OCI-LY1 (cell line): ENCODE data around the gene IFIT1B.

Experiments
- EZH2 ChIP-seq: fragments of 200-600 bp; sonication (generic), shearing (Covaris generic); IDR thresholded peaks from 2 replicates; pipeline ENCODE4 v1.8.0; 2017; ENCODE audit warnings: borderline replicate concordance, mixed run types, mild to moderate bottlenecking, antibody characterized with exemption, low read length, moderate library complexity, mixed read lengths
- TF ChIP-seq, protein P1 (sequence below): fragments of 200-600 bp; sonication (generic), shearing (Covaris generic); IDR thresholded peaks from 2 replicates; pipeline ENCODE4 v1.5.1; 2017; ENCODE audit warnings: mild to moderate bottlenecking, antibody characterized with exemption, low read length, moderate library complexity, mixed read lengths

DNA sequence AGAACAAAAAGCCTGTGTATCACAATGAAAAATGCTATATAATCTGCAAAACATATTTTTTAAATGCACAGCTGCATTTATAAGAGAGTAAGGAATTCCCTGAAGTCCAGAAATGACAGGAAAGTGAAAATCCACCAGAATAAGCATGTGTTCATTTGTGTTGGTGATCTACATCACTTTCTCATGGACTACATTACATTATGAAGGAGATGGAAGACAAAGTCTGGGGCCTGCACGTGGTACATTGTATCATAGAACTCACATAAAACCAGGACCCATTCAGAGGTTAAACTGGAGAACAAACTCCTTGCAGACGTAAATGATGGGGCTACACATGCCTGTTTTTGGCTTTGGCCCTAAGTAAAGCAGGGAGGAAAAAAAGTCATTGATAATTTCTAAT lies 33.7 kb upstream of the IFIT1B start:
- TF ChIP-seq, protein P1, sequence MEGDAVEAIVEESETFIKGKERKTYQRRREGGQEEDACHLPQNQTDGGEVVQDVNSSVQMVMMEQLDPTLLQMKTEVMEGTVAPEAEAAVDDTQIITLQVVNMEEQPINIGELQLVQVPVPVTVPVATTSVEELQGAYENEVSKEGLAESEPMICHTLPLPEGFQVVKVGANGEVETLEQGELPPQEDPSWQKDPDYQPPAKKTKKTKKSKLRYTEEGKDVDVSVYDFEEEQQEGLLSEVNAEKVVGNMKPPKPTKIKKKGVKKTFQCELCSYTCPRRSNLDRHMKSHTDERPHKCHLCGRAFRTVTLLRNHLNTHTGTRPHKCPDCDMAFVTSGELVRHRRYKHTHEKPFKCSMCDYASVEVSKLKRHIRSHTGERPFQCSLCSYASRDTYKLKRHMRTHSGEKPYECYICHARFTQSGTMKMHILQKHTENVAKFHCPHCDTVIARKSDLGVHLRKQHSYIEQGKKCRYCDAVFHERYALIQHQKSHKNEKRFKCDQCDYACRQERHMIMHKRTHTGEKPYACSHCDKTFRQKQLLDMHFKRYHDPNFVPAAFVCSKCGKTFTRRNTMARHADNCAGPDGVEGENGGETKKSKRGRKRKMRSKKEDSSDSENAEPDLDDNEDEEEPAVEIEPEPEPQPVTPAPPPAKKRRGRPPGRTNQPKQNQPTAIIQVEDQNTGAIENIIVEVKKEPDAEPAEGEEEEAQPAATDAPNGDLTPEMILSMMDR: no peak
- TF ChIP-seq EZH2: no peak
